Measurements from ENCODE around the gene RASA4. TPM values are rescaled to one million over a fixed set of nuclear protein-coding genes. Genes with fewer than 3 reads are reported as not detected.

Gene RASA4
- total RNA-seq, 1 experiment from 2014 or later = 6.9 TPM

Other genes with a start within 250 kb of the RASA4 start
- gene PRKRIP1, start 220.4 kb downstream of the RASA4 start, total RNA-seq (2014; rRNA removed; shearing (Covaris generic); ENCODE audit: low replicate concordance) = 26.1 and 26.2 TPM in 2 replicates
- gene ORAI2, start 183.2 kb downstream of the RASA4 start, total RNA-seq (2014; rRNA removed; shearing (Covaris generic); ENCODE audit: low replicate concordance) = 76.0 and 106 TPM in 2 replicates
- gene ALKBH4, start 151.9 kb downstream of the RASA4 start, total RNA-seq (2014; rRNA removed; shearing (Covaris generic); ENCODE audit: low replicate concordance) = 15.6 and 49.2 TPM in 2 replicates
- gene LRWD1, start 151.8 kb downstream of the RASA4 start, total RNA-seq (2014; rRNA removed; shearing (Covaris generic); ENCODE audit: low replicate concordance) = 35.4 and 47.4 TPM in 2 replicates
- gene POLR2J, start 137.8 kb downstream of the RASA4 start, total RNA-seq (2014; rRNA removed; shearing (Covaris generic); ENCODE audit: low replicate concordance) = 40.3 and 53.0 TPM in 2 replicates
- 1.2 and 2.2 TPM in 2 replicates for gene RASA4B, start 99.0 kb downstream of the RASA4 start, total RNA-seq (2014; rRNA removed; shearing (Covaris generic); ENCODE audit: low replicate concordance)
- 27.6 TPM in 1 of 2 replicates, not detected in the other for gene UPK3BL2, start 73.1 kb downstream of the RASA4 start, total RNA-seq (2014; rRNA removed; shearing (Covaris generic); ENCODE audit: low replicate concordance)
- not detected in 2 replicates for gene SPDYE2, start 65.5 kb downstream of the RASA4 start, total RNA-seq (2014; rRNA removed; shearing (Covaris generic); ENCODE audit: low replicate concordance)
- 4.3 and 16.9 TPM in 2 replicates for gene POLR2J3, start 44.2 kb downstream of the RASA4 start, total RNA-seq (2014; rRNA removed; shearing (Covaris generic); ENCODE audit: low replicate concordance)
- gene UPK3BL1, start 26.0 kb upstream of the RASA4 start, total RNA-seq (2014; rRNA removed; shearing (Covaris generic); ENCODE audit: low replicate concordance) = 12.8 and 15.6 TPM in 2 replicates
- gene SPDYE2B, start 33.6 kb upstream of the RASA4 start, total RNA-seq (2014; rRNA removed; shearing (Covaris generic); ENCODE audit: low replicate concordance) = not detected in 2 replicates
- gene POLR2J2, start 54.9 kb upstream of the RASA4 start, total RNA-seq (2014; rRNA removed; shearing (Covaris generic); ENCODE audit: low replicate concordance) = not detected in 2 replicates
- gene FAM185A, start 132.2 kb upstream of the RASA4 start, total RNA-seq (2014; rRNA removed; shearing (Covaris generic); ENCODE audit: low replicate concordance) = 4.3 and 5.0 TPM in 2 replicates